ENCODE results near the gene RXFP3. TPM values are rescaled to one million over a fixed set of nuclear protein-coding genes. Genes with fewer than 3 reads are reported as not detected.
"Not testable (repeated sequence)": the region's sequence is repeated elsewhere in the genome, so short reads cannot be mapped to it uniquely, and the experiment has no call there.

The RXFP3 gene
- polyA plus RNA-seq, 1 donor = not detected

GRCh38 chr5:33934176-33934575, 2.0 kb upstream of the RXFP3 start:
- WGBS (ENCODE audit: insufficient coverage, low lambda C conversion rate) = no CpG with 5 or more reads among the region's 1 CpG
- H3K4me3 ChIP-seq (ENCODE audit: low read length) = no peak overlapping the region
- no peaks in the 10 kb centered on the region for H3K4me1 ChIP-seq (ENCODE audit: control insufficient read depth, insufficient read depth, low read length)
- peaks cover 41% of the 10 kb centered on the region for H3K27me3 ChIP-seq (ENCODE audit: control insufficient read depth, insufficient read depth, low read length)
- no peaks in the 10 kb centered on the region for H3K36me3 ChIP-seq (ENCODE audit: control insufficient read depth, insufficient read depth, low read length)
- no peak for DNase-seq
- peaks cover 15% of the 10 kb centered on the region for H3K9me3 ChIP-seq (ENCODE audit: control insufficient read depth, low read depth, low read length)
- H3K27ac ChIP-seq (ENCODE audit: low read length) = no peak overlapping the region

GRCh38 chr5:33936004-33936380, 194 bp upstream of the RXFP3 start:
- H3K27me3 ChIP-seq (ENCODE audit: control insufficient read depth, insufficient read depth, low read length) = peaks cover 56% of the 10 kb centered on the region
- no peaks in the 10 kb centered on the region for H3K4me1 ChIP-seq (ENCODE audit: control insufficient read depth, insufficient read depth, low read length)
- no peaks in the 10 kb centered on the region for H3K36me3 ChIP-seq (ENCODE audit: control insufficient read depth, insufficient read depth, low read length)
- no peak overlapping the region for H3K27ac ChIP-seq (ENCODE audit: low read length)
- peak; percentile 13 to 50 for DNase-seq
- peak overlapping the region; percentile 23 for H3K4me3 ChIP-seq (ENCODE audit: low read length)
- peaks cover 15% of the 10 kb centered on the region for H3K9me3 ChIP-seq (ENCODE audit: control insufficient read depth, low read depth, low read length)
- WGBS (ENCODE audit: insufficient coverage, low lambda C conversion rate) = no CpG with 5 or more reads among the region's 30 CpGs

- no peak for DNase-seq
- H3K4me3 ChIP-seq (ENCODE audit: low read length) = no peak overlapping the region
Observed at GRCh38 chr5:33937017-33937706, 976 bp downstream of the RXFP3 start.

GRCh38 chr5:33937707-33938506, 1.7 kb downstream of the RXFP3 start:
- no CpG with 5 or more reads among the region's 54 CpGs for WGBS (ENCODE audit: insufficient coverage, low lambda C conversion rate)
- Histone ChIP-seq H3K27ac (ENCODE audit: low read length) (no peak overlapping the region), H3K36me3 (ENCODE audit: control insufficient read depth, insufficient read depth, low read length) (no peaks in the 10 kb centered on the region), H3K4me3 (ENCODE audit: low read length) (no peak overlapping the region), H3K27me3 (ENCODE audit: control insufficient read depth, insufficient read depth, low read length) (peaks cover 74% of the 10 kb centered on the region), H3K9me3 (ENCODE audit: control insufficient read depth, low read depth, low read length) (peaks cover 15% of the 10 kb centered on the region), H3K4me1 (ENCODE audit: control insufficient read depth, insufficient read depth, low read length) (no peaks in the 10 kb centered on the region)
- no peak for DNase-seq

More at GRCh38 chr5:33937017-33937706, 976 bp downstream of the RXFP3 start:
- H3K27ac ChIP-seq (ENCODE audit: low read length) = no peak overlapping the region
- H3K36me3 ChIP-seq (ENCODE audit: control insufficient read depth, insufficient read depth, low read length) = no peaks in the 10 kb centered on the region
- H3K9me3 ChIP-seq (ENCODE audit: control insufficient read depth, low read depth, low read length) = peaks cover 15% of the 10 kb centered on the region
- H3K27me3 ChIP-seq (ENCODE audit: control insufficient read depth, insufficient read depth, low read length) = peaks cover 66% of the 10 kb centered on the region
- no CpG with 5 or more reads among the region's 54 CpGs for WGBS (ENCODE audit: insufficient coverage, low lambda C conversion rate)
- H3K4me1 ChIP-seq (ENCODE audit: control insufficient read depth, insufficient read depth, low read length) = no peaks in the 10 kb centered on the region

- Histone ChIP-seq H3K27ac (ENCODE audit: low read length) (no peak overlapping the region), H3K4me3 (ENCODE audit: low read length) (no peak overlapping the region), H3K27me3 (ENCODE audit: control insufficient read depth, insufficient read depth, low read length) (peaks cover 78% of the 10 kb centered on the region), H3K4me1 (ENCODE audit: control insufficient read depth, insufficient read depth, low read length) (no peaks in the 10 kb centered on the region), H3K36me3 (ENCODE audit: control insufficient read depth, insufficient read depth, low read length) (no peaks in the 10 kb centered on the region), H3K9me3 (ENCODE audit: control insufficient read depth, low read depth, low read length) (peaks cover 15% of the 10 kb centered on the region)
- no CpG with 5 or more reads among the region's 14 CpGs for WGBS (ENCODE audit: insufficient coverage, low lambda C conversion rate)
- no peak for DNase-seq
Observed at GRCh38 chr5:33938507-33938796, 2.3 kb downstream of the RXFP3 start.

- Histone ChIP-seq H3K27ac (ENCODE audit: low read length) (no peak overlapping the region), H3K4me1 (ENCODE audit: control insufficient read depth, insufficient read depth, low read length) (no peaks in the 10 kb centered on the region), H3K36me3 (ENCODE audit: control insufficient read depth, insufficient read depth, low read length) (no peaks in the 10 kb centered on the region), H3K9me3 (ENCODE audit: control insufficient read depth, low read depth, low read length) (peaks cover 15% of the 10 kb centered on the region), H3K27me3 (ENCODE audit: control insufficient read depth, insufficient read depth, low read length) (peaks cover 78% of the 10 kb centered on the region), H3K4me3 (ENCODE audit: low read length) (no peak overlapping the region)
- no peak for DNase-seq
- WGBS (ENCODE audit: insufficient coverage, low lambda C conversion rate) = no CpG with 5 or more reads among the region's 15 CpGs
Observed at GRCh38 chr5:33938881-33939280, 2.7 kb downstream of the RXFP3 start.

GRCh38 chr5:33939556-33940262, 3.5 kb downstream of the RXFP3 start:
- Histone ChIP-seq H3K36me3 (ENCODE audit: control insufficient read depth, insufficient read depth, low read length) (no peaks in the 10 kb centered on the region), H3K9me3 (ENCODE audit: control insufficient read depth, low read depth, low read length) (peaks cover 15% of the 10 kb centered on the region), H3K4me1 (ENCODE audit: control insufficient read depth, insufficient read depth, low read length) (no peaks in the 10 kb centered on the region), H3K4me3 (ENCODE audit: low read length) (no peak overlapping the region), H3K27ac (ENCODE audit: low read length) (no peak overlapping the region), H3K27me3 (ENCODE audit: control insufficient read depth, insufficient read depth, low read length) (peaks cover 84% of the 10 kb centered on the region)
- WGBS (ENCODE audit: insufficient coverage, low lambda C conversion rate) = 70% methylated on average over 2 of the region's 8 CpGs
- DNase-seq = no peak

GRCh38 chr5:33941090-33941489, 4.9 kb downstream of the RXFP3 start:
- WGBS (ENCODE audit: insufficient coverage, low lambda C conversion rate) = 83% methylated on average over 1 of the region's 5 CpGs

GRCh38 chr5:33944543-33945132, 8.5 kb downstream of the RXFP3 start:
- Histone ChIP-seq H3K9me3 (ENCODE audit: control insufficient read depth, low read depth, low read length) (no peaks in the 10 kb centered on the region), H3K4me1 (ENCODE audit: control insufficient read depth, insufficient read depth, low read length) (no peaks in the 10 kb centered on the region), H3K4me3 (ENCODE audit: low read length) (no peak overlapping the region), H3K27ac (ENCODE audit: low read length) (no peak overlapping the region), H3K27me3 (ENCODE audit: control insufficient read depth, insufficient read depth, low read length) (peaks cover 52% of the 10 kb centered on the region), H3K36me3 (ENCODE audit: control insufficient read depth, insufficient read depth, low read length) (no peaks in the 10 kb centered on the region)
- no peak for DNase-seq
- WGBS (ENCODE audit: insufficient coverage, low lambda C conversion rate) = 70% methylated on average over 2 of the region's 12 CpGs

More at GRCh38 chr5:33941090-33941489, 4.9 kb downstream of the RXFP3 start:
- Histone ChIP-seq H3K4me3 (ENCODE audit: low read length) (no peak overlapping the region), H3K9me3 (ENCODE audit: control insufficient read depth, low read depth, low read length) (peaks cover 15% of the 10 kb centered on the region), H3K36me3 (ENCODE audit: control insufficient read depth, insufficient read depth, low read length) (no peaks in the 10 kb centered on the region), H3K27me3 (ENCODE audit: control insufficient read depth, insufficient read depth, low read length) (peaks cover 84% of the 10 kb centered on the region), H3K27ac (ENCODE audit: low read length) (no peak overlapping the region), H3K4me1 (ENCODE audit: control insufficient read depth, insufficient read depth, low read length) (no peaks in the 10 kb centered on the region)
- no peak for DNase-seq

- not testable (repeated sequence) for H3K27ac ChIP-seq (ENCODE audit: low read length); DNase-seq; H3K4me3 ChIP-seq (ENCODE audit: low read length); H3K27me3 ChIP-seq (ENCODE audit: control insufficient read depth, insufficient read depth, low read length); H3K4me1 ChIP-seq (ENCODE audit: control insufficient read depth, insufficient read depth, low read length); H3K36me3 ChIP-seq (ENCODE audit: control insufficient read depth, insufficient read depth, low read length); H3K9me3 ChIP-seq (ENCODE audit: control insufficient read depth, low read depth, low read length)
- WGBS (ENCODE audit: insufficient coverage, low lambda C conversion rate) = no CpG with 5 or more reads among the region's 5 CpGs
Observed at GRCh38 chr5:33952175-33952574, 16.0 kb downstream of the RXFP3 start.

Measured in large intestine (tissue), 3 donors.